Endothelial cell of umbilical vein (primary cell): ENCODE data around the gene COL1A2. TPM values are rescaled to one million over a fixed set of nuclear protein-coding genes. Genes with fewer than 3 reads are reported as not detected.
A peak's percentile ranks its signal among the peaks of the same experiment; 100 is the strongest.

Source experiments
- BruUV-seq: library from RNA; stranded (reverse); fragments of 400-500 nt; replicated peaks from 2 replicates; lab custom pipeline; 2021; lab: Mats Ljungman, UMichigan
- CTCF ChIA-PET: fragments of 300-600, 350-600 bp; sonication (Branson Sonifier 250); formaldehyde crosslinking; loops from one replicate; lab custom pipeline; 2021; ENCODE audit warnings: antibody characterized with exemption, inconsistent platforms; lab: Charles Lee
- POLR2A ChIA-PET: fragments of 300-600, 350-600 bp; sonication (Branson Sonifier 250); formaldehyde crosslinking; loops from one replicate; lab custom pipeline; 2021; ENCODE audit warnings: antibody characterized with exemption, inconsistent platforms; lab: Charles Lee
- DNase-seq: peaks from one replicate; pipeline ENCODE4 v3.0.0-alpha.2; 2011; ENCODE audit warnings: low read depth, low spot score
- FAIRE-seq: peaks from 2 replicates; lab custom pipeline; 2011; peaks lifted over from hg19 to GRCh38; lab: Jason Lieb, UNC
- H2AFZ ChIP-seq: 2 replicates; pipeline ENCODE4 v1.6.0; 2012; ENCODE audit warnings: low read depth, low read length, control low read depth, inconsistent platforms
- H3K27ac ChIP-seq: 2 replicates; pipeline ENCODE4 v1.5.1; 2011; ENCODE audit warnings: low read depth, mild to moderate bottlenecking, control low read depth, low read length, moderate library complexity; ENCODE audit not compliant: insufficient read depth
- H3K27me3 ChIP-seq, 2 experiments: 2 replicates each; pipeline versions ENCODE4 v1.6.0 to v1.6.1; 2011; ENCODE audit warnings: low read length in 2 of 2, mixed read lengths in 1 of 2; ENCODE audit not compliant: control insufficient read depth in 2 of 2, insufficient read depth in 2 of 2
- H3K36me3 ChIP-seq, 2 experiments: 2 replicates in 1 of 2; 3 replicates in 1 of 2; pipeline ENCODE4 v1.5.1; 2011; ENCODE audit warnings: low read length in 2 of 2, mild to moderate bottlenecking in 1 of 2, moderate library complexity in 1 of 2; ENCODE audit not compliant: control insufficient read depth in 2 of 2, insufficient read depth in 2 of 2; ENCODE audit errors: extremely low read depth in 1 of 2
- H3K4me1 ChIP-seq: 3 replicates; pipeline ENCODE4 v1.5.1; 2011; ENCODE audit warnings: mild to moderate bottlenecking, low read length; ENCODE audit not compliant: control insufficient read depth, insufficient read depth; ENCODE audit errors: extremely low read depth
- H3K4me2 ChIP-seq: 2 replicates; pipeline ENCODE4 v1.6.1; 2011; ENCODE audit warnings: low read length, control low read depth, mixed read lengths; ENCODE audit not compliant: insufficient read depth
- H3K4me3 ChIP-seq, 3 experiments: fragments of 200-600 bp in 1 of 3; sonication (generic), shearing (Covaris generic) in 1 of 3; replicated peaks in 1 of 3; 2 replicates each; pipeline ENCODE4 v1.5.1; 2011 to 2016; ENCODE audit warnings: control low read depth in 3 of 3, low read length in 3 of 3, mild to moderate bottlenecking in 2 of 3, inconsistent platforms in 1 of 3, low read depth in 1 of 3, moderate library complexity in 1 of 3; ENCODE audit not compliant: insufficient read depth in 1 of 3
- H3K79me2 ChIP-seq: 2 replicates; pipeline ENCODE4 v1.6.0; 2012; ENCODE audit warnings: low read length, inconsistent platforms; ENCODE audit not compliant: control insufficient read depth, insufficient read depth
- H3K9ac ChIP-seq: replicated peaks from 2 replicates; pipeline ENCODE3; 2011; ENCODE audit warnings: low read length, control low read depth; ENCODE audit not compliant: insufficient read depth; ENCODE audit errors: extremely low read depth
- H3K9me1 ChIP-seq: replicated peaks from 3 replicates; pipeline ENCODE4 v1.6.0; 2011; ENCODE audit warnings: mild to moderate bottlenecking, low read length; ENCODE audit not compliant: control insufficient read depth, insufficient read depth; ENCODE audit errors: extremely low read depth
- H3K9me3 ChIP-seq: replicated peaks from 2 replicates; pipeline ENCODE4 v1.5.1; 2012; ENCODE audit warnings: low read length, inconsistent platforms; ENCODE audit not compliant: control insufficient read depth, insufficient read depth
- H4K20me1 ChIP-seq: replicated peaks from 2 replicates; pipeline ENCODE3; 2011; ENCODE audit warnings: mild to moderate bottlenecking, low read length; ENCODE audit not compliant: control insufficient read depth, insufficient read depth; ENCODE audit errors: extremely low read depth
- CTCF ChIP-seq, 2 donors: IDR thresholded peaks; 1 replicate in 1 of 2; 2 replicates in 1 of 2; pipeline ENCODE4 v1.5.1; 2011; ENCODE audit warnings: low read length in 2 of 2, mild to moderate bottlenecking in 2 of 2, moderate library complexity in 2 of 2, control low read depth in 1 of 2, inconsistent platforms in 1 of 2, low read depth in 1 of 2; ENCODE audit not compliant: insufficient read depth in 1 of 2; ENCODE audit errors: extremely low read depth in 1 of 2
- EZH2 ChIP-seq: IDR thresholded peaks from 2 replicates; pipeline ENCODE4 v1.6.1; 2012; ENCODE audit warnings: borderline replicate concordance, low read depth, mild to moderate bottlenecking, moderate library complexity, low read length, inconsistent platforms; ENCODE audit not compliant: severe bottlenecking
- FOS ChIP-seq: IDR thresholded peaks from 2 replicates; pipeline ENCODE4 v1.6.1; 2011; ENCODE audit warnings: mild to moderate bottlenecking, low read length, moderate library complexity, borderline replicate concordance; ENCODE audit not compliant: insufficient read depth
- GATA2 ChIP-seq: IDR thresholded peaks from 2 replicates; pipeline ENCODE4 v1.7.0; 2011; ENCODE audit warnings: low read depth, mild to moderate bottlenecking, moderate library complexity, mixed read lengths, low read length; ENCODE audit not compliant: insufficient read length, insufficient read depth
- JUN ChIP-seq: IDR thresholded peaks from 2 replicates; pipeline ENCODE4 v1.6.1; 2011; ENCODE audit warnings: borderline replicate concordance, low read depth; ENCODE audit not compliant: insufficient read length, insufficient read depth
- MAX ChIP-seq: IDR thresholded peaks from 2 replicates; pipeline ENCODE4 v1.6.1; 2011; ENCODE audit not compliant: insufficient read depth, insufficient read length
- MYC ChIP-seq: IDR thresholded peaks from one replicate; pipeline ENCODE4 v1.6.1; 2011; ENCODE audit warnings: mild to moderate bottlenecking, low read depth, low read length
- POLR2A ChIP-seq: IDR thresholded peaks from 2 replicates; pipeline ENCODE4 v1.6.1; 2012; ENCODE audit warnings: low read depth, mild to moderate bottlenecking, control low read depth, low read length
- POLR2AphosphoS5 ChIP-seq: IDR thresholded peaks from 2 replicates; pipeline ENCODE4 v1.6.1; 2012; ENCODE audit warnings: low read depth, mild to moderate bottlenecking, control low read depth, low read length, moderate library complexity; ENCODE audit not compliant: insufficient read depth
- dilution Hi-C: fragments of 300-500 bp; cut with MboI; formaldehyde crosslinking; loops from one replicate; pipeline ENCODE4 v1.15.0; 2019; ENCODE audit warnings: low sequenced_read_pairs; ENCODE audit not compliant: extremely low pct_ligation_motif_present
- intact Hi-C: fragments of 100-400 bp; cut with micrococcal nuclease; formaldehyde crosslinking; loops from one replicate; pipeline ENCODE4 v1.10.0; 2022
- polyA plus RNA-seq, 4 experiments: library from polyadenylated mRNA; depleted of rRNA in 3 of 4; stranded (reverse) in 3 of 4; unstranded in 1 of 4; fragments of >200 nt; gene quantifications; 2 replicates each; pipeline versions ENCODE4 v1.2.1 to v1.2.3, GENCODE V29; 2011 to 2012; ENCODE audit warnings: missing spikeins in 1 of 4
- total RNA-seq: library from RNA; stranded (reverse); gene quantifications from 2 replicates; pipeline ENCODE4 v1.2.3, GENCODE V29; 2021

The COL1A2 gene
- total and polyA plus RNA-seq, 2 donors (not counting 3 experiments of a cell fraction or from before 2014, with no cell fraction given), result 28.9 to 40.8 TPM

GRCh38 chr7:94352887-94353286 lies 41.8 kb upstream of the COL1A2 start:
- no peaks in the 10 kb centered on the region for H4K20me1 ChIP-seq
- no TSS peak for BruUV-seq
- no peaks in the 10 kb centered on the region for H3K9me3 ChIP-seq
- dilution Hi-C loops, result no loop called here
- intact Hi-C loops, result no loop called here
- no peaks in the 10 kb centered on the region for H3K27me3 ChIP-seq
- ChIA-PET POLR2A (no interaction called here), CTCF (interaction anchor here (0.9 to 1.7 kb wide), 2 partner anchors 43 to 57 kb away, joined by 3 to 6 read pairs; no protein-coding TSS in a partner anchor)
- TF ChIP-seq EZH2, result no peak
- TF ChIP-seq MAX, result no peak
- TF ChIP-seq POLR2AphosphoS5, result no peak
- TF ChIP-seq MYC, result no peak
- TF ChIP-seq POLR2A, result no peak
- TF ChIP-seq CTCF (IDR thresholded peaks at IDR 0.05; ENCODE audit: extremely low read depth in 1 of 2, insufficient read depth in 1 of 2, low read depth in 1 of 2, low read length in 2 of 2), result no peak
- TF ChIP-seq GATA2, result no peak
- no peak for TF ChIP-seq FOS
- no peak for TF ChIP-seq JUN
- peak overlapping the region; percentile 44 for H2AFZ ChIP-seq
- H3K9me1 ChIP-seq, result no peaks in the 10 kb centered on the region
- no peak overlapping the region for H3K9ac ChIP-seq
- H3K27ac ChIP-seq, result no peak overlapping the region
- no peak overlapping the region for H3K4me3 ChIP-seq
- DNase-seq (no peak), FAIRE-seq (no peak)
- H3K4me2 ChIP-seq, result no peak overlapping the region
- no peaks in the 10 kb centered on the region for H3K79me2 ChIP-seq
- no peaks in the 10 kb centered on the region for H3K36me3 ChIP-seq
- H3K4me1 ChIP-seq, result no peaks in the 10 kb centered on the region
